Amygdala (tissue), 56 donors: ENCODE measurements around the gene SPANXN1.
"Not testable (repeated sequence)": the region's sequence is repeated elsewhere in the genome, so short reads cannot be mapped to it uniquely, and the experiment has no call there.

ENCODE experiments used
- DNase-seq, 56 donors: peaks; one replicate each; lab custom pipeline; 2025; lab: John Stamatoyannopoulos, UW

The SPANXN1 gene, protein sequence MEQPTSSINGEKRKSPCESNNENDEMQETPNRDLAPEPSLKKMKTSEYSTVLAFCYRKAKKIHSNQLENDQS

DNA sequence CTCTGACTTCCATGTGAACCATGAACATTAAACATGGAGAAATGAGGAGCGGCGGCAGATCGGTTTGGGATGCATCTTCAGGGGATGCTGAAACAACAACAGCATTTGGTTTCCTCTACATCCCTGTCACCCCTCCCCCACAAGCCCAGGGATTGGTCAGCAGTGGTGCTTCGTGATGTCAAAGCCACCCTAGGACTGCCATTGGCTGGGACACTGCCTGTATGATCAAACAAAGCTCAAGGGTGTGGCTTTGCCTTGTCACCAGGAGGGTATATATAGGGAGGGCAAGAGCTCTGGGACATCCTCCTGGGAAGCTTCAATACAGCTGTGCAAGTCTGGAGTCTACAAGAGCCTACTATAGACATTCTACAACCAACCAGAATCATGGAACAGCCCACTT, at the start of gene SPANXN1:
Gene SPANXN1, plus strand, starts transcription at position 301 of the 400 bp plus-strand sequence. Its CDS starts 84 bp downstream, at position 385.
- DNase-seq = not testable (repeated sequence)

DNA sequence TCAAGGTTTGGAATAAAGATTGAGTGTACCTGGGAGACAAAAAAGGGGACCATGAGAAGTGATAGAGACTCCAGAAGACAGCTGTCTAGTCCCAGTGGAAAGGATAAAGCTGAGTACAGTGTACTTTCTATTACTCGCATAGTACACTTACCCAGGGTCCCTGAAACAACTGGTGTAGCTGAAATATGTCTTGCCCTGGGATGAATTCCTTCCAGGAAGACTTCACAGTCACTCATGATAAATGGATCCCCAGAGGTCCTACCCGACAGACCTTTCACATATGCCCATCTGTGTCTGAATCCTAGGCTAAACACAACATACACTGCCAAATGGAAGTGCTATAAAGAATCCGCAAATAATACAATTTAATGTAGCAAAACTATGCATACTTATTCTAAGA, 48.2 kb upstream of the SPANXN1 start:
- no peak for DNase-seq

DNA sequence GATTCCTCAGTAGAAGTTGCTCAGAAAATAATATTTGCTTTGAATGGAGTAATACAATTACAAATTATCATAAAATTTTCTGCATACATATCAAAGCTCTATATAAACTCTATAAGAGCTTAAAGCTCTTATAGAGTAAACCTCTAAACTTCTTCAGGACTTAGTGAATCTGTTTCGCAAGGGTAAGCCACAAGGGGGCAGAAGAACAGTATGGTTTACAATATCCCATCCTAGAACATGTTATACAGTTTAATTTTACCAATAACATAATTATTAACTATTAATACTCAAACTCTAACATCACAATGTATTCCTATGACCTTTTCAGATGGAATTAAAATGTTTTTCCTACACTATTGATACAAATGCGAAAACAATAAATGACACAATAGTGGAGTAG, 33.8 kb upstream of the SPANXN1 start:
- peak in 2 of 56 donors; percentile 0 to 36 for DNase-seq

DNA sequence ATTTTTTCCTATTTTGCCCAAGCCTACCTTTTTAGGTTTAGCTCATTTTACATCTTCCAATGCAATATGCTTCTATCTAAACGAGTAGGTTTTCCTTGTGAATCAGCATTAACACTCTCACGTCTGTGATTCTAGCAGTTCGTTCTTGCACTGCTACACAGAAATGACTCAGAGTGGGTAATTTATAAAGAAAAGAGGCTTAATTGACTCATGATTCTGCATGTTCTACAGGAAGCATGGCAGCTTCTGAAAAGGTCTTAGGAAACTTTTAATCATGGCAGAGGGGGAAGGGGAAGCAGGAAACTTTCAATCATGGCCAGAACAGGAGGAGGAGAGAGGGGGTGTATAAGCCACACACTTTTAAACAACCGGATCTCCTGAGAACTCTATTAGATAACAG, 44.9 kb downstream of the SPANXN1 start:
- DNase-seq = no peak
